Gastrocnemius medialis (tissue), 4 donors: ENCODE measurements around the gene BUB1B.

ENCODE experiments used
- POLR2A ChIP-seq, 2 donors: fragments of 450-650 bp; IDR thresholded peaks; one replicate each; pipeline ENCODE4 v1.6.1; 2017; ENCODE audit warnings: antibody characterized with exemption in 2 of 2, mild to moderate bottlenecking in 2 of 2, moderate library complexity in 2 of 2
- TF ChIP-seq, protein P1 (sequence below), 5 experiments: fragments of 450-650 bp in 3 of 5; fragments of 200-600 bp in 2 of 5; sonication (generic) in 2 of 5; IDR thresholded peaks in 4 of 5; conservative IDR thresholded peaks in 1 of 5; 1 replicate in 4 of 5; 2 replicates in 1 of 5; pipeline ENCODE4 v1.5.1; 2016 to 2019; ENCODE audit warnings: antibody characterized with exemption in 5 of 5, mild to moderate bottlenecking in 3 of 5, moderate library complexity in 3 of 5

DNA sequence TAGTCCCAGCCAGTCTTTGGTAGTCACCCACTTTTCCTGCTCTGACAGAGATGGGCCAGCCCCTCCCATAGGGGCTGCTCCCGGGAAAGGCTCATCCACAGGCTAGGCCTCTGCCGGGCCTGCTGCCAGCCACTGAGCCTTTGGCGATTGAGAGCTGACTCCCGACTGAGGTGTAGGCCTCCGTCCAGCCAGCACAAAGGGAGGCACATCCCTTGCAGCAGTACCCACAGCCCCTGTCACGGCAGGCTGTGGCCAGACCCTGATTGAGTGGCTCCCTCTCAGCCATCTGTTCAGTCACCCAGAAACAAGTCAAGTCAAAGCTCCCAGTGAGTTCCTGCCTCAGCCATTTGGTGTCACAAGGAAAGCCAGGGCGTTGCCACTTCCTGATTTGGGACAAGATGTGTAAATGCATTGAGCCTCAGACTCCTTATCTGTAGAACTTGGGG lies 71.8 kb downstream of the BUB1B start:
- TF ChIP-seq, protein P1, sequence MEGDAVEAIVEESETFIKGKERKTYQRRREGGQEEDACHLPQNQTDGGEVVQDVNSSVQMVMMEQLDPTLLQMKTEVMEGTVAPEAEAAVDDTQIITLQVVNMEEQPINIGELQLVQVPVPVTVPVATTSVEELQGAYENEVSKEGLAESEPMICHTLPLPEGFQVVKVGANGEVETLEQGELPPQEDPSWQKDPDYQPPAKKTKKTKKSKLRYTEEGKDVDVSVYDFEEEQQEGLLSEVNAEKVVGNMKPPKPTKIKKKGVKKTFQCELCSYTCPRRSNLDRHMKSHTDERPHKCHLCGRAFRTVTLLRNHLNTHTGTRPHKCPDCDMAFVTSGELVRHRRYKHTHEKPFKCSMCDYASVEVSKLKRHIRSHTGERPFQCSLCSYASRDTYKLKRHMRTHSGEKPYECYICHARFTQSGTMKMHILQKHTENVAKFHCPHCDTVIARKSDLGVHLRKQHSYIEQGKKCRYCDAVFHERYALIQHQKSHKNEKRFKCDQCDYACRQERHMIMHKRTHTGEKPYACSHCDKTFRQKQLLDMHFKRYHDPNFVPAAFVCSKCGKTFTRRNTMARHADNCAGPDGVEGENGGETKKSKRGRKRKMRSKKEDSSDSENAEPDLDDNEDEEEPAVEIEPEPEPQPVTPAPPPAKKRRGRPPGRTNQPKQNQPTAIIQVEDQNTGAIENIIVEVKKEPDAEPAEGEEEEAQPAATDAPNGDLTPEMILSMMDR (IDR thresholded peaks at IDR 0.05 in 4 of 5, conservative IDR thresholded peaks at IDR 0.05 in 1 of 5): no peak
- no peak for TF ChIP-seq POLR2A (IDR thresholded peaks at IDR 0.05)
